ENCODE data around the gene CASP12.

CASP12 gene

DNA sequence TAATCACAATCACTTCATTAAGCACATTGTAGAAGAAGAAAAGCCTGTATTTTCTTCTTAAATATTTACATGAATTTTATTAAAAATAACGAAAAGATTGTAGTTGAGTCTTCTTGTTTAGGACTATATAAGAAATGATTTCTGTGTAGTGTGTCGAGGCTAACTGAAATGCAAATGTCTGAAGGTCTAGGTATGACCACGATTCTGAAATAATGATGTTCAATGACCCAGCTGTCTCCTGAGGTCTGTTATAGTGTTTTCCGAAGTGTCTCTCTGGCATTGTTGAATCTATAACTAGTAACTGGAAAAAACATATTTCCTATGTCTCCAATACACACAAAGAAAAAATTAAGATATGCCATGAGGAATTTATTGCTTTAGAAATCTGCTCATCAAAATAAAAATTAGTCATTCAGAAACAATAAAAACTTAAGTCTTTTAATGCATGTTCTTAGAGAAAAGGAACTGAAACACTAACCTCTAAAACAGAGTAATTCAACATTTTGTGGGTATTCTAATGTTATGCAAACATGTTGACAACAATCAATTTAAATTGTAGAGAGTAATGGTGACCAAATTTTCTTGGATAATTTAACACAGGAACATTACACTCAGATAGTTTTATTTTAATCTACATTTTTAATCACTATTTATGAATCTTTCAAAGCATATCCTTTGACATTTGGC is 55.0 kb downstream of the CASP12 start:
- TF ChIP-seq, protein P1, sequence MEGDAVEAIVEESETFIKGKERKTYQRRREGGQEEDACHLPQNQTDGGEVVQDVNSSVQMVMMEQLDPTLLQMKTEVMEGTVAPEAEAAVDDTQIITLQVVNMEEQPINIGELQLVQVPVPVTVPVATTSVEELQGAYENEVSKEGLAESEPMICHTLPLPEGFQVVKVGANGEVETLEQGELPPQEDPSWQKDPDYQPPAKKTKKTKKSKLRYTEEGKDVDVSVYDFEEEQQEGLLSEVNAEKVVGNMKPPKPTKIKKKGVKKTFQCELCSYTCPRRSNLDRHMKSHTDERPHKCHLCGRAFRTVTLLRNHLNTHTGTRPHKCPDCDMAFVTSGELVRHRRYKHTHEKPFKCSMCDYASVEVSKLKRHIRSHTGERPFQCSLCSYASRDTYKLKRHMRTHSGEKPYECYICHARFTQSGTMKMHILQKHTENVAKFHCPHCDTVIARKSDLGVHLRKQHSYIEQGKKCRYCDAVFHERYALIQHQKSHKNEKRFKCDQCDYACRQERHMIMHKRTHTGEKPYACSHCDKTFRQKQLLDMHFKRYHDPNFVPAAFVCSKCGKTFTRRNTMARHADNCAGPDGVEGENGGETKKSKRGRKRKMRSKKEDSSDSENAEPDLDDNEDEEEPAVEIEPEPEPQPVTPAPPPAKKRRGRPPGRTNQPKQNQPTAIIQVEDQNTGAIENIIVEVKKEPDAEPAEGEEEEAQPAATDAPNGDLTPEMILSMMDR (conservative IDR thresholded peaks at IDR 0.05; ENCODE audit: low read depth): no peak
- H3K27ac ChIP-seq: no peak overlapping the region
- CTCF ChIA-PET: no interaction called here
- no peak for DNase-seq (ENCODE audit: low spot score)
- POLR2A ChIA-PET (ENCODE audit: low non-redundant PET): no interaction called here

DNA sequence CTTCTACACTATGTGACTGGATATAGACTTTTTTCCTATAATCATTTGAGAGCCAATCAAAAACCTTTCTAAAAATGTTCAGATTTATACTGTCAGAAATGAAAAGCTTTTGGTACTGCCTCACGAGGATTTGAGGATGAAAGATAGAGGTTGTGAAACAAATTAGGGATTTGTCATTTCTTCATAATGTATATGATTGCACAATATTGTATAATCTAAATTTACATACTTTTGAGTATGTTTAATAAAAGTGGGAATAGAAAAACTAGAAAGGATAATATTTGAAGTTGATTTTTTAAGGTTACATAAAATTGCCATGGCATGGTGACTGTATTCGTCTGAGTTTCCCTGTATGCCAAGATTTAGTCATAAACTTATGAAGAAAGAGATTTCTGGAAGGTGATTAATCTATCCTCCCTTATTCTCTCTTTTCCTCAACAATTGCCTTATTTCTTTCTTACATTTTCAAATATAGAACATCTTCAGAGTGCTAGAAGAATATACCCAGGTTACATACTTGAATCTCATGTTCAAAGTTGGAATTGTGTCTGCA is 56.2 kb downstream of the CASP12 start:
- ChIA-PET POLR2A (ENCODE audit: low non-redundant PET) (no interaction called here), CTCF (no interaction called here)
- H3K27ac ChIP-seq: no peak overlapping the region

DNA sequence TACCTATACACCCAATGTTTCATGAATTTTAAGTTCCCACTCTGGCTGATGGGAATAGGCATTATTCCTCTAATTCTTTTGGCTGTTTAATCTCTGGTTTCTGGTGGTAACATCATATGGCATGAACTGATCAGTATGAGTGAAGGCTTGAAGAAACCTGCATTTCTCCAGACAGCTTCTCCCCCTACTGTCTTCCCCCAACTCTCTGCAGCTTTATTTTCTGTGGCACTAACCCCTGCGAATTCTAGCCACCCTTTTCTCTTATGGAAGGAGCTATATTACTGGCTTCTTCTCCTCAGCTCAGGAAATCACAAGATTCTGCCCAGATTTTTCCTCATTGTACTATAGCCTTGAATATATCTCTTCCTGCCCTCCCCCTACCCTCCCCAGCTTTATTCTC is 57.1 kb downstream of the CASP12 start:
- no peak for DNase-seq (ENCODE audit: low spot score)
- TF ChIP-seq, protein P1 (conservative IDR thresholded peaks at IDR 0.05; ENCODE audit: low read depth): no peak
- CTCF ChIA-PET: no interaction called here
- no peak overlapping the region for H3K27ac ChIP-seq
- POLR2A ChIA-PET (ENCODE audit: low non-redundant PET): no interaction called here

More for the DNA sequence above, 56.2 kb downstream of the CASP12 start:
- no peak for DNase-seq (ENCODE audit: low spot score)
- TF ChIP-seq, protein P1 (conservative IDR thresholded peaks at IDR 0.05; ENCODE audit: low read depth): no peak

DNA sequence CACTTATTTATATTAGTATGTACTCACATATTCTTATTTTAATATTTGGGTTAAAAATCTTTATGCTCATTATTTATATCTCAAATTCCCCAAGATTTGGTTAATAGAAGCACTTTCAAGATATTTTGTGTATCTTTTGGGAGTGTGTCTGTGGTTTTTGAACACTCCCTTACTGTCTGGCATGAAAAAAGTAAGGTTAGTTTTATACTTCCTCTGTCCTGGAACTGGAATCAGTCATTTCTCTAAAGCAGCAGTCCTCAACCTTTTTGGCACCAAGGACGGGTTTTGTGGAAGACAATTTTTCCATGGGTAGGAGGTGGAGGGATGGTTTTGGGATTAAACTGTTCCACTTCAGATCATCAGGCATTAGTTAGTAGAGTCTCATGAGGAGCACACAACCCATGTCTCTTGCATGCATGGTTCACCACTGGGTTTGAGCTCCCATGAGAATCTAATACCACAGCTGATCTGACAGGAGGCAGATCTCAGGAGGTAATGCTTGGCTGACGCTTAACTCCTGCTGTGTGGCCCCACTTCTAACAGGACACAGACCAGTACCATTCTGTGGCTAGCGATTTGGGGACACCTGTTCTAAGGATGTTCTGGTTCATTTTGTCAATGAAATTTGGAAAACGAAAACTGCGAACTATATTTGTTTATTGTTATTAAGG is 60.2 kb downstream of the CASP12 start:
- DNase-seq (ENCODE audit: low spot score): no peak
- ChIA-PET CTCF (no interaction called here), POLR2A (ENCODE audit: low non-redundant PET) (no interaction called here)
- TF ChIP-seq, protein P1 (conservative IDR thresholded peaks at IDR 0.05; ENCODE audit: low read depth): no peak
- no peak overlapping the region for H3K27ac ChIP-seq

DNA sequence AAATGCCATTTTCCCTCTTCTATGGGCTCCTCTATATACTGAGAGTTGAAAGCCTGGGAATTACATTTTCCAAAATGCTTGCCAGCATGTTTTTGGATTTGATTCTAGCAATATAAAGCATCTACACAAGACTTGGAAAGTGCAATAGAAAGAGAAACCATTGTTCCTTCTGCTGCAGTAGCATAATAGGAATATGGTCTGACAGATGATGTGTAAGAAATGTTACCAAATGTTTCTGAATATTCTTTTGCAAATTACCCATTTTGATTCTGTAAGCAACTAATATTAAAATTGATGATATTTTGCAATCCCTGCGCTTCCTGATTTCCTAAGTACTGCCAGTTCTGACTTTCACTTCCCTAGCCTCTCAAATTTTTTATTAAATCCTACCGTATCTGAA is 61.6 kb downstream of the CASP12 start:
- CTCF ChIA-PET: interaction anchor here (0.7 kb wide), 1 partner anchor 318 kb away, joined by 3 read pairs; no protein-coding TSS in a partner anchor
- TF ChIP-seq, protein P1 (conservative IDR thresholded peaks at IDR 0.05; ENCODE audit: low read depth): no peak
- DNase-seq (ENCODE audit: low spot score): no peak
- POLR2A ChIA-PET (ENCODE audit: low non-redundant PET): no interaction called here
- H3K27ac ChIP-seq: no peak overlapping the region
